ENCODE data around the gene CLPTM1L.

CLPTM1L gene

GRCh38 chr5:1311439-1312055 is 33.4 kb downstream of the CLPTM1L start:
- H3K4me3 ChIP-seq (ENCODE audit: control insufficient read depth, low read depth, low read length): no peak overlapping the region
- DNase-seq (ENCODE audit: low read depth): no peak
- no peak for TF ChIP-seq CTCF (conservative IDR thresholded peaks at IDR 0.05; ENCODE audit: control insufficient read depth, insufficient read depth, low read depth, low read length)

GRCh38 chr5:1310118-1310517 is 34.8 kb downstream of the CLPTM1L start:
- no peak overlapping the region for H3K4me3 ChIP-seq (ENCODE audit: control insufficient read depth, low read depth, low read length)
- DNase-seq (ENCODE audit: low read depth): no peak
- TF ChIP-seq CTCF (conservative IDR thresholded peaks at IDR 0.05; ENCODE audit: control insufficient read depth, insufficient read depth, low read depth, low read length): no peak

GRCh38 chr5:1304033-1304432 is 40.9 kb downstream of the CLPTM1L start:
- H3K4me3 ChIP-seq (ENCODE audit: control insufficient read depth, low read depth, low read length): no peak overlapping the region
- no peak for TF ChIP-seq CTCF (conservative IDR thresholded peaks at IDR 0.05; ENCODE audit: control insufficient read depth, insufficient read depth, low read depth, low read length)
- DNase-seq (ENCODE audit: low read depth): no peak

GRCh38 chr5:1302258-1302657 is 42.6 kb downstream of the CLPTM1L start:
- DNase-seq (ENCODE audit: low read depth): no peak
- no peak overlapping the region for H3K4me3 ChIP-seq (ENCODE audit: control insufficient read depth, low read depth, low read length)

GRCh38 chr5:1300581-1301083 is 44.3 kb downstream of the CLPTM1L start:
- no peak for TF ChIP-seq CTCF (conservative IDR thresholded peaks at IDR 0.05; ENCODE audit: control insufficient read depth, insufficient read depth, low read depth, low read length)
- no peak overlapping the region for H3K4me3 ChIP-seq (ENCODE audit: control insufficient read depth, low read depth, low read length)
- no peak for DNase-seq (ENCODE audit: low read depth)

More at GRCh38 chr5:1302258-1302657, 42.6 kb downstream of the CLPTM1L start:
- no peak for TF ChIP-seq CTCF (conservative IDR thresholded peaks at IDR 0.05; ENCODE audit: control insufficient read depth, insufficient read depth, low read depth, low read length)

- no peak overlapping the region for H3K4me3 ChIP-seq (ENCODE audit: control insufficient read depth, low read depth, low read length)
- no peak for DNase-seq (ENCODE audit: low read depth)
- TF ChIP-seq CTCF (conservative IDR thresholded peaks at IDR 0.05; ENCODE audit: control insufficient read depth, insufficient read depth, low read depth, low read length): no peak
Measured at GRCh38 chr5:1299961-1300360, 44.9 kb downstream of the CLPTM1L start.

- no peak for TF ChIP-seq CTCF (conservative IDR thresholded peaks at IDR 0.05; ENCODE audit: control insufficient read depth, insufficient read depth, low read depth, low read length)
- H3K4me3 ChIP-seq (ENCODE audit: control insufficient read depth, low read depth, low read length): no peak overlapping the region
- DNase-seq (ENCODE audit: low read depth): no peak
Measured at GRCh38 chr5:1299511-1299850, 45.4 kb downstream of the CLPTM1L start.
